Right hindlimb (tissue), 1 donor: ENCODE results near the gene AK4.

Experiments
- DNase-seq: peaks from one replicate; pipeline ENCODE4 v3.0.0-alpha.2; 2018

The AK4 gene

GRCh38 chr1:65255035-65255655, 107.1 kb downstream of the AK4 start:
- DNase-seq: no peak

DNA sequence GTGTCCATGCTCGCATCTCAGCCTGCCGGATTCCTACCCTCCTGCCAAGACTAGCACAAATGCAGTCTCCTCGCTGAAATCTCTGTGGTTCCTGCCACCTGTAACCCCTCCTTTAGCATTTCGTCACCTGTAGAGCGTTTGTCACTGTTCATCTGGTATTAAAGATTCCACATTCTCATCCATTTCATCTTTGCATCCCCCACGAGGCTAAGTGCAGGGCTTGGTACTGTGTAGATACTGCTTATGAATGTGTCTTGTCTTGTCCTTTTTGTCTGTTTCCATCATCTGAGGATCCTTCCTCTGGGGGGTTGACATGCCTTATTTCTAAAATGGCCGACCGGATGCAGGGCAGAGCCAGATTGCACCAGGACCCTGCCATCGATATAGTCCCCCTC, 107.7 kb downstream of the AK4 start:
- DNase-seq: no peak

DNA sequence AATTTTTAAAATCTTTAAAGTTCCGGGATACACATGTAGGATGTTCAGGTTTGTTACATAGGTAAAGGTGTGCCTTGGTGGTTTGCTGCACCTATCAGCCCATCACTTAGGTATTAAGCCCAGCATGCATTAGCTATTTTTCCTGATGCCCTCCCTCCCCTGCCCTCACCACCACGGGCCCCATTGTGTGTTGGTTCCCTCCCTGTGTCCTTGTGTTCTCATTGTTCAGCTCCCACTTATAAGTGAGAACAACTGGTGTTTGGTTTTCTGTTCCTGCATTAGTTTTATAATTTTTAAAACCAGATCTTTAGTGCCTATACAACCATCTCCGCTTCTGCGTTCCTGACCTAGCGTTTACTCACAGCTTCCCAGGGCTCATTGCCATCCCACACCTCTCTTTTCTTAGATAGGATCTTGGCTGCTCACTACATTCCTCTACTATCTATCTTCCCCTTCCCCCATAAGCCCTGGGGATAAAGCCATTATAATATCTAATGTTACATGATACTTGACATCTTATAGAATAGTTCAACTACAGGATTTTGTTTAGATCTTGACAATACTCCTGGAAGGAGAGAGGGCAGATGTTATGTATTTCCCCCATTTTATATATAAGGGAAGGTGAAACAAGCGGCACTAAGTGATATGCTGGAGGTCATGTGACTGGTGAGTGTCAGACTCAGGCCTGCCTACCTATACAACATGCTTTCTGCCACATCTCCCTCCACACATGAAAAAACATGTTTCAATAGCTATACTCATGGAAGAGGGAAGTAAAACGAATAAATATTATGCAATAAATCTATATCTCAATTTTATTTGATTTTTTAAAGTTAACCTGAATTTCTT, 109.1 kb downstream of the AK4 start:
- no peak for DNase-seq

DNA sequence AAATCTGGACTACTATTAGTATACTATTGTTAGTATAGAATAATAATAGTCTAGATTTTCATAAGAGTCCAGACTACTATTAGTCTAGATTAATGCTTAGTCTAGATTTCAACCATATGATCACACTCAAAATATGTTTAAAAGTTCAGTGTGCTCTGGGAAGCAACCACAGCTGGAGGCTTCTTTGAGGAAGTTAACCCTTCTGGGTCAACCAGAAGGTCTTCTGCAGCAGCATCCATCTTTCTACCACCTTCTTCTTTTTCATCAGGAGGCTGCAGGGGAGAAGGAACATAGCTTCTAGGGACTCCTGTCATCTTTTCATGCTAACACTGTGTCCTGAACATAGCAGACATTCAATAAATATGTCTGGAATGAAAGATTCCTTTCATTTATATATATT, 110.1 kb downstream of the AK4 start:
- DNase-seq: no peak

DNA sequence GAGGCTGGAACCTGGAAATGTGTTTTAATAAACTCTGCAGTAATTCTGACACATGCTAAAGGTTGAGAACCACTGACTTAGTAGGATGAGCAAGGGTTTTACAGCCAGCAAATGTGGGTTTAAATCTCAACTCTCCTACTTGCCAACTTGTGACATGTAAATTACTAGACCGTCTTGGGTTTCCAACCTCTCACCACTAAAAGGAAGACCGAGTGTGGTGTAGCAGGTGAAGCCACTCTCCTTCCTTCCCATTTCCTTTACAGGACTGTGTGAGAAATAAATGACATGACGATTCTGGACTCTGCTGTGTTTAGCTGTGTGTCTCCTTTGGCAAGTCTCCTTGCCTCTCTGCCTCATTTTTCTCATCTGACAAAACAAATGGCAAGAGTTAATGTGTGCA, 111.8 kb downstream of the AK4 start:
- DNase-seq: no peak

DNA sequence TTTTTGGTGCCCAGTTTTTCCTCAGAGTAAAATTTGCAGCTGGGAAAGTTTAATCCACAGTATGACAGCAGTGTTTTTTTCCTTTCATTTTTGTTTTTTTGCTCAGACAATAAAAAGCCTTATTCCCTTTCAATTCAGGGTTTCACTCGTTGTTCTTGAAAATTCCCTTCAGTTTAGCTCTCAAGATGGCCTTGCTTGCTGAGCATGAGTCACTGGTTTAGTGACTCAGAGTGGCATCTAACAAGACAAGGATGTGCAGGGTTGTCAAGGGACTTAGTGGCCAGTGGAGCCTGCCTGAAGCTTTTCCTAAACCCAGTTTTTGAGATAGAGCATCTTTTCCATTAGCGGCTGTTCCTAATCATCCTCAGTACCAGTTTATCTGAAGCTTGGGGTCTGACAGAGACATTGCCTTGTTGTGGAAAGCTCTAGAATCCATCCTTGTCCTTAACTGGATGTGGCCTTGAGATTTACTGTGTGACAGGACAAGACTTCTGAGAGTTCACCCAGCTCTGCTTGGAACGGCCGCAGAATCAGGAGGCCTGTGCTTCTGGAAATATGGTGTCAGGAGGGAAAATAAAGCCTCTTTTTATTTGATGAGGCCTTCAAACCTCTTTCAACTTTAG, 113.0 kb downstream of the AK4 start:
- DNase-seq: no peak

GRCh38 chr1:65263286-65263685, 115.3 kb downstream of the AK4 start:
- DNase-seq: no peak

GRCh38 chr1:65264197-65264929, 116.4 kb downstream of the AK4 start:
- DNase-seq: peak; percentile 43

- no peak for DNase-seq
Measured at GRCh38 chr1:65265296-65265650, 117.3 kb downstream of the AK4 start.

GRCh38 chr1:65265651-65266351, 117.8 kb downstream of the AK4 start:
- peak; percentile 38 for DNase-seq

- no peak for DNase-seq
Measured at GRCh38 chr1:65266476-65266875, 118.5 kb downstream of the AK4 start.

DNA sequence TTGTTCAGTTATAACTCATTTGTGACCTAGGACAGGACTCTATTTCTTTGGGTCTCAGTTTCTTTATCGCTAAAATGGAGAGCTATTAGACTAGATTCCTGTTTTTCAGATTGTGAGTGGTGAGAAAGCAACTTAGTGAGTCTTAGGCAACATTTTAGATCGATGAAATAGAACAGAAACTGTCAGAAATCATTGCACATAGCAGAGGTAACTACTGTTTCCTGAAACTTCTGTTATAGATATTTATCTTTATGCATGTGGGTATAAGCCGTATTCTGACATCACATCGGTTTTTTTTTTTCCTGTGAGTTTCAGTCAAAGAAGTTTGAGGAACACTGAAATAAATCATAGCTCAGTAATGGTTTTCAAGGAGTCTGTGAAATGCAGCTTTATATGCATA, 119.3 kb downstream of the AK4 start:
- no peak for DNase-seq

DNA sequence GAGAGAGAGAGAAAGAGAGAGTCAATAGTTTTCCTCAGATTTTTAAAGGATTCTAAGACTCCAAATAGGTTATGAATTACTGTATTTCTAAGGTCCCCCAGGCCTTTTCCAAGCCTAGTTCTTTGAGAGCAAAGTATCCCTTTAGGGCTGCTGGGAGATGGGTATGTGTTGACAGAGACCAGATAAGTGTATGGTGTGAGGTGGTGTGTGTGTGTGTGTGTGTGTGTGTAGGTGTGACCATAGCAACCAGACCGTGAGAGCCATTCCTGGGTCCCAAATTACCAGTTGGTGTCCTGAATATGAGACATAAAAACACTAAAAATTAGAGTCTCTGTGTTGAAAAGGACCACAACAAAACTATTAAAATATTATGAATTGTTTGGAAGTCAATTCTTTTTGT, 119.7 kb downstream of the AK4 start:
- DNase-seq: no peak

DNA sequence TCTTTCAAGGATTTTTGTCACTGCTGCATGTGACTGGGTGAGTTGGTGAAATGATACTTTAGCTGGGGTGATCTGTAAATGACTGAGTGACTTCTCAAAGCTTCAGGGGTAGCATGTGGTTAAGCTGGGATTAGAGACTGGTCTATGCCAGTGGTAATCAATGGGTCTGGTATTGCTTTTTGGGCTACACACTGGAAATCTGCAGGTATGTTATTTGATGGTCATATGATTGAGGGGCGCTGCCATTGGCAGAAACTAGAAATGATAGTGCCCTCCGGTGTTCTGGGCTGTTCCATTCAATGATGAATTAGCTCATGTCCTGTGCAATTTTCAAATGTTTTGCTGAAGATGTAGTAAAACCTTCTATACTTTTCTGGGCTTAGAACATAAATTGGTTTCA, 121.6 kb downstream of the AK4 start:
- DNase-seq: no peak

DNA sequence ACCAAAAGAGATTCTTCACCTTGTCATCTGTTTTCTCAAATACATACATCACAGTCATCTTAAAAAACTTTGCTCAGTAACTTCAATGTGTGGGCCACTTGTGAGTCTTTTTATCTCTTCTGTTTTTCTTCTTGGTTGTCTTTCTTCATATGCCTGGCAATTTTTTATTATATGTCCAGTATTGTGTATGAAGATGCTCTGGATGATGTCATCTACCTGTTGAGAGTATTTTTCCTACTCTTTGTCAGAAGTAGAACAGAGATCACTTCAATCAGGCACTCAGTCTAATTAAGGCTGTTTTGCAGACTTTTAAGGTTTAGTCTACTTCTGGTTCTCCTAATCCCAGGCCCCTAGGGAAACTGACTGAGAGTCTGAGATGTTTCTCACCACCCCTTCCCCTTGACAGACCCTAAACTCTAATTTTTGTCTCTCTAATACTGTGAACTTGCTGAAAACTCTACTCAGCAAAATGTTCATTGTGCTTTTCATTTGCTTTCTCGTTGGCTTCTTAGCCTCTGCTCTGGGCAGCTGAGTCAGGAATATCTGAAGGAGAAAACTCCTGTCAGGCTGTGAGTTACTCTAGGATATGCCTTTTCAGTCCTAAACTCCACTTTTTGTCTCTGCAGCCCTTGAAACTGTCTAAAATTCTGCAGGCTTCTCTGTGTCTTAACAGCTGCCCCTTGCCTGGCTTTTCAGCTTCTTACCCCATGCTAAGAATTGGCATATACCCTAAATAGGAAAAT, 128.4 kb downstream of the AK4 start:
- no peak for DNase-seq

- DNase-seq: no peak
Measured at GRCh38 chr1:65277605-65278347, 129.8 kb downstream of the AK4 start.

- DNase-seq: no peak
Measured at GRCh38 chr1:65278376-65279069, 130.5 kb downstream of the AK4 start.

DNA sequence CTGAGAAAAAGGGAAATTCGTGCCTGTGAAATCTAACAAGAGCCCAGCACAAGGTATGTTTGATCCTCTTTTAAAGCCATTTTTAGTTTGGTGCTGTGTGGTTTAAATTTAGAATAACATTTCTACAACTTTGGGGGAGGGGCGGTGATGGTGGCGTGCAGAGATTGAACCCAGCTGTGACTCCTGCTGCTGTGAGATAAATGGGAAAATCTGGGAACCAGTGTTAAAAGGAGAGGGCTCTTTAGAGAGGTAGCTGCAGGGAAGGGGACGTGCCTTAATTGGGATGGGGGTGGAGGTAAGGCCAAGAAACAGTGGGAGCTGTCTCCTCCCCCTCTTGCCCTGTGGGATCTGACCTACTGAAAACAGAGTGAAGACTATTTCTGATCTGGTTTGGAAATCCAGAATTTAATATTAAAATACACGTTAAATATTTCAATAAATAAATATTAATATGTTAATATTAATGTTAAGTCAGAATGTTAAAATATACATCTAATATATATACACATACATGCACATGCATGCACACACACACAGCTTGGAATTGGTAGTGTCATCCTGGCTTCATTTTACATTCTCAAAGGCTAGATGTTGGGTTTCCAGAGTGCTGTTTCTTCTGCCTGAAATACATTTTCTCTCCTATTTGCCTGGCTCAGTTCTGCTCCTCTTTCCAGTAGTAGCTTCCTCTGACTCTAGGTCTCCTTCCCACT, 131.2 kb downstream of the AK4 start:
- DNase-seq: no peak
